B cell (primary cell): ENCODE results near the gene LCE4A. TPM values are rescaled to one million over a fixed set of nuclear protein-coding genes. Genes with fewer than 3 reads are reported as not detected.
"Not testable (repeated sequence)": the region's sequence is repeated elsewhere in the genome, so short reads cannot be mapped to it uniquely, and the experiment has no call there.

Experiments
- ATAC-seq: fragments of 200-7000 bp; cut with Tn5 transposase; one replicate; pipeline ENCODE4 v1.10.0; 2021; ENCODE audit warnings: low read depth, mild to moderate bottlenecking, moderate number of reproducible peaks, moderate library complexity
- CTCF ChIA-PET: fragments of 350-600 bp; sonication (Branson Sonifier 250); formaldehyde crosslinking; loops from one replicate; lab custom pipeline; 2021; ENCODE audit warnings: antibody characterized with exemption, inconsistent platforms; lab: Charles Lee
- POLR2A ChIA-PET: fragments of 350-600 bp; sonication (Branson Sonifier 250); formaldehyde crosslinking; loops from one replicate; lab custom pipeline; 2021; ENCODE audit warnings: antibody characterized with exemption; lab: Charles Lee
- DNase-seq: peaks from one replicate; pipeline ENCODE4 v3.0.0; 2013
- H2AFZ ChIP-seq: 2 replicates; pipeline ENCODE4 v1.6.1; 2012; ENCODE audit warnings: mild to moderate bottlenecking, low read depth, low read length; ENCODE audit not compliant: insufficient read depth, poor library complexity, severe bottlenecking
- H3K27ac ChIP-seq, 2 donors: 1 replicate in 1 of 2; 2 replicates in 1 of 2; pipeline ENCODE4 v1.5.1; 2012 to 2013; ENCODE audit warnings: low read length in 2 of 2, mild to moderate bottlenecking in 2 of 2, moderate library complexity in 1 of 2
- H3K27me3 ChIP-seq, 4 experiments: fragments of 200-600 bp in 1 of 4; sonication (generic) in 1 of 4; replicated peaks in 1 of 4; 1 replicate in 2 of 4; 2 replicates in 2 of 4; pipeline versions ENCODE4 v1.6.1 to v1.7.0; 2013 to 2016; ENCODE audit warnings: low read length in 3 of 4, mild to moderate bottlenecking in 2 of 4, mixed read lengths in 1 of 4, moderate library complexity in 1 of 4; ENCODE audit not compliant: insufficient read depth in 4 of 4, control insufficient read depth in 3 of 4; ENCODE audit errors: control extremely low read depth in 1 of 4
- H3K36me3 ChIP-seq, 2 experiments: replicated peaks in 1 of 2; 1 replicate in 1 of 2; 2 replicates in 1 of 2; pipeline versions ENCODE4 v1.6.1 to v1.7.1; 2013; ENCODE audit warnings: low read length in 1 of 2; ENCODE audit not compliant: insufficient read depth in 2 of 2, control insufficient read depth in 1 of 2; ENCODE audit errors: control extremely low read depth in 1 of 2, extremely low read depth in 1 of 2
- H3K4me1 ChIP-seq, 2 donors: fragments of 200-600 bp in 1 of 2; sonication (generic) in 1 of 2; 1 replicate in 1 of 2; 2 replicates in 1 of 2; pipeline versions ENCODE4 v1.5.1 to v1.6.1; 2013 to 2017; ENCODE audit warnings: low read length in 2 of 2; ENCODE audit not compliant: control insufficient read depth in 2 of 2, insufficient read depth in 2 of 2
- H3K4me2 ChIP-seq: replicated peaks from 2 replicates; pipeline ENCODE3; 2012; ENCODE audit warnings: mild to moderate bottlenecking, low read depth, low read length; ENCODE audit not compliant: poor library complexity, severe bottlenecking
- H3K4me3 ChIP-seq, 5 experiments: fragments of 200-600 bp in 1 of 5; sonication (generic) in 1 of 5; 1 replicate in 3 of 5; 2 replicates in 2 of 5; pipeline versions ENCODE4 v1.5.1 to v1.7.0; 2011 to 2016; ENCODE audit warnings: low read length in 4 of 5, mild to moderate bottlenecking in 4 of 5, low read depth in 2 of 5, control low read depth in 1 of 5, moderate library complexity in 1 of 5; ENCODE audit not compliant: insufficient read depth in 1 of 5; ENCODE audit errors: control extremely low read depth in 1 of 5, extremely low read depth in 1 of 5
- H3K79me2 ChIP-seq: fragments of 200-600 bp; sonication (generic); one replicate; pipeline ENCODE4 v1.6.0; 2016; ENCODE audit warnings: low read length; ENCODE audit not compliant: control insufficient read depth, insufficient read depth
- H3K9ac ChIP-seq: fragments of 200-600 bp; sonication (generic); 2 replicates; pipeline ENCODE4 v1.6.1; 2017; ENCODE audit warnings: mild to moderate bottlenecking, low read length, moderate library complexity
- H3K9me3 ChIP-seq, 3 donors: one replicate each; pipeline versions ENCODE4 v1.6.1 to v1.7.1; 2013; ENCODE audit warnings: low read length in 2 of 3; ENCODE audit not compliant: control insufficient read depth in 2 of 3, insufficient read depth in 1 of 3; ENCODE audit errors: control extremely low read depth in 1 of 3
- H4K20me1 ChIP-seq: 2 replicates; pipeline ENCODE4 v1.6.0; 2012; ENCODE audit warnings: mild to moderate bottlenecking, low read length; ENCODE audit not compliant: insufficient read depth, control insufficient read depth, poor library complexity, severe bottlenecking
- H3K27ac Mint-ChIP-seq: one replicate; pipeline ENCODE4 v1.8.0; 2021; ENCODE audit warnings: mixed read lengths
- H3K27me3 Mint-ChIP-seq: one replicate; pipeline ENCODE4 v1.8.0; 2021; ENCODE audit warnings: mixed read lengths
- H3K4me1 Mint-ChIP-seq: one replicate; pipeline ENCODE4 v1.8.0; 2021; ENCODE audit warnings: mixed read lengths
- H3K4me3 Mint-ChIP-seq: one replicate; pipeline ENCODE4 v1.8.0; 2021; ENCODE audit warnings: mixed read lengths
- H3K9me3 Mint-ChIP-seq: one replicate; pipeline ENCODE4 v1.8.0; 2022; ENCODE audit warnings: mixed read lengths; ENCODE audit not compliant: insufficient read depth
- CTCF ChIP-seq: fragments of 200-600 bp; IDR thresholded peaks from one replicate; pipeline ENCODE4 v1.8.0; 2022; ENCODE audit warnings: antibody characterized with exemption, mild to moderate bottlenecking
- EZH2 ChIP-seq: IDR thresholded peaks from 2 replicates; pipeline ENCODE4 v1.6.1; 2012; ENCODE audit warnings: borderline replicate concordance, low read depth, mild to moderate bottlenecking, moderate library complexity, low read length; ENCODE audit not compliant: insufficient read depth, poor library complexity, severe bottlenecking
- WGBS: methylation state at CpG from one replicate; pipeline ENCODE4 v1.1.5; 2013; ENCODE audit warnings: missing lambda C conversion rate; ENCODE audit not compliant: insufficient coverage; 5-methylcytosine and 5-hydroxymethylcytosine counted together
- intact Hi-C: fragments of 100-400 bp; cut with micrococcal nuclease; formaldehyde crosslinking; loops from one replicate; pipeline ENCODE4 v1.10.0; 2022
- polyA plus RNA-seq: library from polyadenylated mRNA; depleted of rRNA; stranded (reverse); fragments of >200 nt; gene quantifications from 2 replicates; pipeline ENCODE4 v1.2.3, GENCODE V29; 2012
- total RNA-seq, 2 donors: library from RNA; stranded (reverse); fragments of 120-200 nt in 1 of 2; gene quantifications; 1 replicate in 1 of 2; 2 replicates in 1 of 2; pipeline versions ENCODE4 v1.2.3 to v1.2.4, GENCODE V29; 2013 to 2022

Gene LCE4A
- total and polyA plus RNA-seq, 2 donors (not counting 1 experiment from before 2014, with no cell fraction given) = not detected

GRCh38 chr1:152663098-152663497 lies 44.9 kb upstream of the LCE4A start, which contains the start of gene LCE2D:
LCE2D (plus strand) TSS chr1:152663380; CDS start chr1:152664106, 726 bp downstream.
- Histone ChIP-seq H3K9ac (no peak within 1 kb of the TSS), H3K9me3 (no peaks in the 10 kb centered on the region), H3K36me3 (no peaks in the 10 kb centered on the region), H3K27me3 (peaks cover 0 to 3% (median 0%) of the 10 kb centered on the region in 4 experiments), H3K27ac (no peak within 1 kb of the TSS), H4K20me1 (no peaks in the 10 kb centered on the region), H3K4me2 (no peak within 1 kb of the TSS), H3K79me2 (no peaks in the 10 kb centered on the region), H3K4me3 (no peak within 1 kb of the TSS), H3K4me1 (no peaks in the 10 kb centered on the region), H2AFZ (no peak within 1 kb of the TSS)
- intact Hi-C loops = no loop called here
- Mint-ChIP-seq H3K9me3 (no peaks in the 10 kb centered on the region), H3K27me3 (peaks cover 27% of the 10 kb centered on the region), H3K4me1 (no peaks in the 10 kb centered on the region), H3K4me3 (no peak within 1 kb of the TSS), H3K27ac (no peak within 1 kb of the TSS)
- DNase-seq (no peak), ATAC-seq (no peak)
- ChIA-PET POLR2A (no interaction called here), CTCF (no interaction called here)
- TF ChIP-seq EZH2 (no peak), CTCF (no peak)
- WGBS = 67% methylated on average over 1 of the region's 3 CpGs

GRCh38 chr1:152666171-152666570 lies 41.8 kb upstream of the LCE4A start:
- H3K9me3 Mint-ChIP-seq, H2AFZ ChIP-seq, H3K9ac ChIP-seq, H3K79me2 ChIP-seq, H3K36me3 ChIP-seq, ATAC-seq, CTCF ChIA-PET, H3K27ac ChIP-seq, H3K27me3 ChIP-seq, H3K4me1 Mint-ChIP-seq, intact Hi-C loops, H3K9me3 ChIP-seq, POLR2A ChIA-PET, H3K27ac Mint-ChIP-seq, H4K20me1 ChIP-seq, H3K4me3 ChIP-seq, H3K4me2 ChIP-seq, H3K4me1 ChIP-seq, H3K4me3 Mint-ChIP-seq, DNase-seq: not testable (repeated sequence)
- no CpG with 5 or more reads among the region's 1 CpG for WGBS
- peaks cover 22% of the 10 kb centered on the region for H3K27me3 Mint-ChIP-seq
